Measurements from ENCODE around the gene CNOT1. TPM values are rescaled to one million over a fixed set of nuclear protein-coding genes. Genes with fewer than 3 reads are reported as not detected.

Gene CNOT1
- total and polyA plus RNA-seq, 2 of the 4 experiments (the other 2 are of a cell fraction), result 85.5 to 357 TPM

- Histone ChIP-seq H2AK5ac (ENCODE audit: low read depth, low read length) (no peak overlapping the region), H2AFZ (replicated peaks; ENCODE audit: low read length, poor library complexity) (no peak overlapping the region), H2BK15ac (ENCODE audit: low read depth, low read length) (no peak overlapping the region), H4K20me1 (ENCODE audit: insufficient read depth, low read length) (no peaks in the 10 kb centered on the region), H3K9ac (ENCODE audit: low read depth, low read length) (no peak overlapping the region), H3K56ac (ENCODE audit: extremely low read depth, insufficient read depth, low read length) (no peak overlapping the region), H3K4me2 (ENCODE audit: low read depth, low read length) (no peak overlapping the region), H2BK20ac (ENCODE audit: low read depth, low read length) (no peak overlapping the region), H3K9me1 (ENCODE audit: insufficient read depth, low read length) (no peaks in the 10 kb centered on the region), H4K8ac (ENCODE audit: low read depth in 2 of 2, low read length in 2 of 2) (no peak overlapping the region), H3K18ac (ENCODE audit: low read depth, low read length) (no peak overlapping the region), H2BK120ac (ENCODE audit: low read depth, low read length) (no peak overlapping the region), H3K4me1 (ENCODE audit: control insufficient read depth, insufficient read depth, low read length) (no peaks in the 10 kb centered on the region), H3K23ac (ENCODE audit: low read depth, low read length) (no peak overlapping the region), H3K4me3 (ENCODE audit: insufficient read depth, low read depth, low read length) (no peak overlapping the region), H3K36me3 (ENCODE audit: control insufficient read depth, insufficient read depth, low read length) (no peaks in the 10 kb centered on the region), H3K4ac (ENCODE audit: low read depth, low read length) (no peak overlapping the region), H3K27me3 (ENCODE audit: control insufficient read depth, insufficient read depth, low read length) (peaks cover 58% of the 10 kb centered on the region), H3K79me1 (ENCODE audit: low read depth in 1 of 2, low read length in 2 of 2) (no peaks in the 10 kb centered on the region), H4K5ac (ENCODE audit: low read depth, low read length) (no peak overlapping the region), H4K91ac (ENCODE audit: insufficient read depth, low read depth, low read length) (no peak overlapping the region), H3K14ac (replicated peaks; ENCODE audit: low read depth, low read length) (no peak overlapping the region), H2AK9ac (replicated peaks; ENCODE audit: low read depth, low read length, poor library complexity) (no peak overlapping the region), H2BK5ac (ENCODE audit: low read depth, low read length, poor library complexity, severe bottlenecking) (no peak overlapping the region), H3K9me3 (ENCODE audit: control insufficient read depth, insufficient read depth, low read length) (no peaks in the 10 kb centered on the region), H3K27ac (ENCODE audit: insufficient read depth, low read length) (no peak overlapping the region)
- ChIA-PET CTCF (interaction anchor here (0.8 to 1.5 kb wide), 3 partner anchors 16 to 134 kb away, joined by 4 read pairs; no protein-coding TSS in a partner anchor), POLR2A (ENCODE audit: unreplicated experiment) (no interaction called here)
- in situ Hi-C loops (cut with MboI; ENCODE audit: low sequenced_read_pairs) (no loop called here), intact Hi-C loops (cut with micrococcal nuclease) (no loop called here), dilution Hi-C loops (cut with HindIII; ENCODE audit: low sequenced_read_pairs, unreplicated experiment) (no loop called here)
- no TSS peak for BruUV-seq (replicated peaks)
- DNase-seq, result no peak
- 20% methylated on average over 1 of the region's 10 CpGs; no CpG with 5 or more reads in 1 of the 2 experiments for WGBS, 2 experiments (ENCODE audit: extremely low coverage in 2 of 2, insufficient read length in 1 of 2)
- TF ChIP-seq CTCF (conservative IDR thresholded peaks at IDR 0.05; ENCODE audit: low read depth, low read length) (no peak), RCOR1 (IDR thresholded peaks at IDR 0.05; ENCODE audit: insufficient replicate concordance, low read length) (no peak), CEBPB (IDR thresholded peaks at IDR 0.05; ENCODE audit: low read depth, low read length) (no peak), BHLHE40 (IDR thresholded peaks at IDR 0.05; ENCODE audit: low read depth, low read length) (no peak), MAZ (IDR thresholded peaks at IDR 0.05; ENCODE audit: borderline replicate concordance, low read depth, low read length) (no peak), POLR2A (IDR thresholded peaks at IDR 0.05; ENCODE audit: low read depth, low read length) (no peak), RAD21 (IDR thresholded peaks at IDR 0.05; ENCODE audit: low read length) (no peak), ELK1 (IDR thresholded peaks at IDR 0.05; ENCODE audit: borderline replicate concordance, low read depth, low read length) (no peak), FOS (IDR thresholded peaks at IDR 0.05; ENCODE audit: low read depth, low read length) (no peak), MXI1 (IDR thresholded peaks at IDR 0.05; ENCODE audit: borderline replicate concordance, low read depth, low read length) (no peak), MAFK (IDR thresholded peaks at IDR 0.05; ENCODE audit: low read depth, low read length) (no peak), CHD1 (IDR thresholded peaks at IDR 0.05; ENCODE audit: low read depth, low read length) (no peak), USF2 (IDR thresholded peaks at IDR 0.05; ENCODE audit: low read depth, low read length) (no peak), SMC3 (IDR thresholded peaks at IDR 0.05; ENCODE audit: low read depth, low read length) (no peak)
- ATAC-seq (ENCODE audit: low read depth), result no peak
Measured at GRCh38 chr16:58471209-58471975, 158.2 kb downstream of the CNOT1 start.

Measured in IMR-90 (cell line).